ENCODE measurements around the gene ABCG5. TPM values are rescaled to one million over a fixed set of nuclear protein-coding genes. Genes with fewer than 3 reads are reported as not detected.

ABCG5 gene
- 1 to 10 TPM; 1.7 to 9.3 (median 5.3) TPM for total RNA-seq

DNA sequence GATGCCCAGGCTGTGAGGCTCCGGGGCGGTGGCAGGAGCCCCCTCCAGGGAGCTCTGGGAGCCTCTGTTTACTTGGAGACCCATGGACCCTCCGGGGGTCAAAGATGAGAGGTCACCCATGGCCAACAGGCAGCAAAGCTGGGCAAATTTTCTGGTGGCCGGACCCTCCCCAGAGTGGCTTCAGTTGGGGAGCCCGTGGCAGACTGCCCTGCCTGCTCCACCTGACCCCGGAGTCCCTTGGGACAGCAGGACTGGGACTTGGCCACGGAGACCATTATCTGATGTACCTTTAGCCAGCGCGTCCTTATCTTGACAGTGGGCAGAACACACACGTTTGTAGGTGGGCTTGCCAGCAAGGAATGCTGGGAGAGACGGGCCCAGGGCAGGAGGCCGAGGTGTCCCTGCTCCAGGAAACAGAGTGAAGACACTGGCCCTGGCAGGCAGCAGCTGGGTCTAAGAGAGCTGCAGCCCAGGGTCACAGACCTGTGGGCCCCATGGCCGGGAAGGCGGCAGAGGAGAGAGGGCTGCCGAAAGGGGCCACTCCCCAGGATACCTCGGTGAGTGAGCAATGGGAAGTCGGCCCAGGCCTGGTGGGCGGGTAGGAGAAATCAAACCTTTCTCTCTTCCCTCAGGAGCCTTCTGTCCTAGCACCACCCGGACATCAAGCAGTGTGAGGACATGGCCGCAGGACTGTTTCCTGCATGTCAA lies at the start of gene ABCG5, which contains the start of gene ABCG8:
Gene ABCG5, minus strand, starts transcription at position 280 of the 708 bp plus-strand sequence. Its CDS starts 160 bp downstream, at position 120.
Gene ABCG8, plus strand, starts transcription at position 412 of the 708 bp plus-strand sequence. Its CDS starts 83 bp downstream, at position 495.
- no peak within 1 kb of the TSS for H3K4me3 ChIP-seq
- no peak for DNase-seq
- no peak for TF ChIP-seq POLR2A (IDR thresholded peaks at IDR 0.05)
- TF ChIP-seq, protein P1, sequence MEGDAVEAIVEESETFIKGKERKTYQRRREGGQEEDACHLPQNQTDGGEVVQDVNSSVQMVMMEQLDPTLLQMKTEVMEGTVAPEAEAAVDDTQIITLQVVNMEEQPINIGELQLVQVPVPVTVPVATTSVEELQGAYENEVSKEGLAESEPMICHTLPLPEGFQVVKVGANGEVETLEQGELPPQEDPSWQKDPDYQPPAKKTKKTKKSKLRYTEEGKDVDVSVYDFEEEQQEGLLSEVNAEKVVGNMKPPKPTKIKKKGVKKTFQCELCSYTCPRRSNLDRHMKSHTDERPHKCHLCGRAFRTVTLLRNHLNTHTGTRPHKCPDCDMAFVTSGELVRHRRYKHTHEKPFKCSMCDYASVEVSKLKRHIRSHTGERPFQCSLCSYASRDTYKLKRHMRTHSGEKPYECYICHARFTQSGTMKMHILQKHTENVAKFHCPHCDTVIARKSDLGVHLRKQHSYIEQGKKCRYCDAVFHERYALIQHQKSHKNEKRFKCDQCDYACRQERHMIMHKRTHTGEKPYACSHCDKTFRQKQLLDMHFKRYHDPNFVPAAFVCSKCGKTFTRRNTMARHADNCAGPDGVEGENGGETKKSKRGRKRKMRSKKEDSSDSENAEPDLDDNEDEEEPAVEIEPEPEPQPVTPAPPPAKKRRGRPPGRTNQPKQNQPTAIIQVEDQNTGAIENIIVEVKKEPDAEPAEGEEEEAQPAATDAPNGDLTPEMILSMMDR (IDR thresholded peaks at IDR 0.05), result no peak
- no peaks in the 10 kb centered on the region for H3K9me3 ChIP-seq
- no peaks in the 10 kb centered on the region for H3K4me1 ChIP-seq
- H3K27ac ChIP-seq, result no peak within 1 kb of the TSS
- H3K36me3 ChIP-seq, result no peaks in the 10 kb centered on the region
- H3K27me3 ChIP-seq, result no peaks in the 10 kb centered on the region

- Histone ChIP-seq H3K36me3 (peaks cover 0 to 59% (median 0%) of the 10 kb centered on the region in 3 donors), H3K4me3 (no peak overlapping the region), H3K9me3 (no peaks in the 10 kb centered on the region), H3K4me1 (no peaks in the 10 kb centered on the region), H3K27ac (no peak overlapping the region), H3K27me3 (no peaks in the 10 kb centered on the region)
- DNase-seq, result no peak
- TF ChIP-seq, protein P1 (IDR thresholded peaks at IDR 0.05), result no peak
- TF ChIP-seq POLR2A (IDR thresholded peaks at IDR 0.05), result no peak
These were observed 48.5 kb upstream of the ABCG5 start for GRCh38 chr2:43887176-43887575.

- Histone ChIP-seq H3K27me3 (no peaks in the 10 kb centered on the region), H3K4me3 (no peak overlapping the region), H3K36me3 (peaks cover 0 to 39% (median 0%) of the 10 kb centered on the region in 3 donors), H3K9me3 (no peaks in the 10 kb centered on the region), H3K4me1 (no peaks in the 10 kb centered on the region), H3K27ac (no peak overlapping the region)
- no peak for DNase-seq
- TF ChIP-seq, protein P1 (IDR thresholded peaks at IDR 0.05), result no peak
- no peak for TF ChIP-seq POLR2A (IDR thresholded peaks at IDR 0.05)
These were observed 46.5 kb upstream of the ABCG5 start for GRCh38 chr2:43885132-43885632.

DNA sequence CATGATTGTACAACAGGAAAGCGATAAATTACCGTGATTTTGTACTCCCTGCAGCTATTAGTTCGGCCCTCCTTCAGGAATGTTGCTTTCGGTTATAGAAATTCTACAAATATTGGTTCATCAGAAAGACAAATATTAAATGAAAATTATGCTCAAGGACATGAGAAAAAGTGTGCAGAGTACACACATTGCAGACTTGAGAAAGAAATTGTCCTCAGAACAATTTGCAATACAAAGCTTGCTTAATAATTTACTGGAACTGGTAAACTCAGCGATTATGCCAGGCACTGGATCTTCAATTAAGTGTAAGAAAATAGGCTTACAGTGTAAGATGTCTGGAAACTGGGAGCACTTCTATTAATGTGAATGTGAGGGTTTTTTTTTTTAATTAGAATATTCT lies 46.0 kb upstream of the ABCG5 start:
- TF ChIP-seq, protein P1 (IDR thresholded peaks at IDR 0.05), result no peak
- no peak for TF ChIP-seq POLR2A (IDR thresholded peaks at IDR 0.05)
- Histone ChIP-seq H3K27ac (no peak overlapping the region), H3K36me3 (peaks cover 0 to 34% (median 0%) of the 10 kb centered on the region in 3 donors), H3K9me3 (no peaks in the 10 kb centered on the region), H3K4me1 (no peaks in the 10 kb centered on the region), H3K4me3 (no peak overlapping the region), H3K27me3 (no peaks in the 10 kb centered on the region)
- DNase-seq, result no peak

DNA sequence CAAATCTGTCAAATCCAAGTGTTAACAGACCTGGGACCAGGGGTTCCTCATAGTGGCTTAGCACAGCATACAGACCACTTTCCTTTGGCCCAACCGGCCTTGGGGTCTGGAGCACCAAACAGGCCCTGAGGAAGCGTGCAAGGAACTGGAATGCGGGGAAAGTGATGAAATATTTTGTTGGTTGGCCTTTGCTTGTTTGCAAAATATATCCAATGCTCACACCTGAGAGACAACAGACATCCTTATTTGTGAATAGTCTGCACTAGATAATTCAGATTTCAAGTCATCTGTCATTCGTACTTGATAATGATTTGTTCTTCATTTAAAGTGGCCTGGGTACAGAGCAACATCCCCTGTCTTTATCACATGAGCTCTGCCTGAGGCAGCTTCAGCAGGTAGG lies 43.7 kb upstream of the ABCG5 start:
- Histone ChIP-seq H3K4me3 (no peak overlapping the region), H3K27me3 (no peaks in the 10 kb centered on the region), H3K9me3 (no peaks in the 10 kb centered on the region), H3K36me3 (peaks cover 0 to 14% (median 0%) of the 10 kb centered on the region in 3 donors), H3K4me1 (no peaks in the 10 kb centered on the region), H3K27ac (no peak overlapping the region)
- no peak for TF ChIP-seq POLR2A (IDR thresholded peaks at IDR 0.05)
- TF ChIP-seq, protein P1 (IDR thresholded peaks at IDR 0.05), result no peak
- no peak for DNase-seq

All from Peyer's patch (tissue), 4 donors.